ENCODE data around the gene SNUPN.
"Not testable (repeated sequence)": the region's sequence is repeated elsewhere in the genome, so short reads cannot be mapped to it uniquely, and the experiment has no call there.

Gene SNUPN

GRCh38 chr15:75620841-75621391, 4.6 kb downstream of the SNUPN start:
- no peak for ATAC-seq
- H3K9me3 Mint-ChIP-seq, result no peaks in the 10 kb centered on the region
- no peak for DNase-seq (ENCODE audit: low spot score in 2 of 2)
- H3K4me1 Mint-ChIP-seq, result peaks cover 24% of the 10 kb centered on the region
- H3K27ac Mint-ChIP-seq, result peak overlapping the region; percentile 79
- H3K4me3 Mint-ChIP-seq, result peak overlapping the region; percentile 9
- peaks cover 67% of the 10 kb centered on the region for H3K36me3 Mint-ChIP-seq

DNA sequence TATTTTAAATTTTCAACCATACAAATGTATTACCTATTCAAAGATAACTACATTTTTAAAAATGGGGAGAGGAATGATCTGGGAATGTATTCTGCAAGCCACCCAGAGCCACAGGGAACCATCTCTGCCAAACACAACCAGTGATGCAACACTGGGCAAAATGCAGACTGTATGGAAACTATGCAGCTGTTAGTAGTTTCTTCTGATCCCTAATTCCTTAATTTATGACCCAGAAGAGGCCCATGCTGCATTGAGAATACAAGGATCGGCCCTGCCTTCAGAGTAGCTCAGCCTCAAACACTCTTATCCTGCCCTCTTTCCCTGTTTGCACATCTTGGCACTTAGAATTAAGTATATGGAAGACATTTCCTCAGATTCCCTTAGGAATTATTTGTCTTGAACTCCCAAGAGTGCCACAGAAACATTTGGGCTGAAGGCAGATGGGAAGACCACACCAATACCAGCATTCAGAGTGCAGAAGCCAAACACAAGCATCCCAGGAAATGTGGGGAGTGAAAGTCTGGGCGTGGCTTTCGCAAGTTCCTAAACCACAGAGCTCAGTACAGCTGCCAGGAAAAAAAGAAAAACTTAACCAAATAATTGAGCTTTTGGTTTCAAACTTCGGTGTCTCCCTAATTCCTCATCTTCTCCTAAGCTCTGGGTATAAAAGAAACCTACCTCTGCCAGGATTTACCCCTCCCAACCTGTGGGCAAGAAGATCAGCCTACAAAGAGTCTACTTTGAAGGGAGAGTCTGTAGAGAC, 5.3 kb downstream of the SNUPN start:
- ATAC-seq (no peak), DNase-seq (ENCODE audit: low spot score in 2 of 2) (no peak)
- H3K4me3 Mint-ChIP-seq, result peak overlapping the region; percentile 9
- H3K4me1 Mint-ChIP-seq, result peaks cover 29% of the 10 kb centered on the region
- H3K36me3 Mint-ChIP-seq, result peaks cover 67% of the 10 kb centered on the region
- H3K27ac Mint-ChIP-seq, result peak overlapping the region; percentile 79
- no peaks in the 10 kb centered on the region for H3K9me3 Mint-ChIP-seq

- H3K9me3 Mint-ChIP-seq, result no peaks in the 10 kb centered on the region
- H3K36me3 Mint-ChIP-seq, result peaks cover 98% of the 10 kb centered on the region
- ATAC-seq (no peak), DNase-seq (ENCODE audit: low spot score in 2 of 2) (no peak)
- H3K27ac Mint-ChIP-seq, result no peak overlapping the region
- peaks cover 28% of the 10 kb centered on the region for H3K4me1 Mint-ChIP-seq
- H3K4me3 Mint-ChIP-seq, result no peak overlapping the region
Observed at GRCh38 chr15:75616766-75617165, 8.8 kb downstream of the SNUPN start.

DNA sequence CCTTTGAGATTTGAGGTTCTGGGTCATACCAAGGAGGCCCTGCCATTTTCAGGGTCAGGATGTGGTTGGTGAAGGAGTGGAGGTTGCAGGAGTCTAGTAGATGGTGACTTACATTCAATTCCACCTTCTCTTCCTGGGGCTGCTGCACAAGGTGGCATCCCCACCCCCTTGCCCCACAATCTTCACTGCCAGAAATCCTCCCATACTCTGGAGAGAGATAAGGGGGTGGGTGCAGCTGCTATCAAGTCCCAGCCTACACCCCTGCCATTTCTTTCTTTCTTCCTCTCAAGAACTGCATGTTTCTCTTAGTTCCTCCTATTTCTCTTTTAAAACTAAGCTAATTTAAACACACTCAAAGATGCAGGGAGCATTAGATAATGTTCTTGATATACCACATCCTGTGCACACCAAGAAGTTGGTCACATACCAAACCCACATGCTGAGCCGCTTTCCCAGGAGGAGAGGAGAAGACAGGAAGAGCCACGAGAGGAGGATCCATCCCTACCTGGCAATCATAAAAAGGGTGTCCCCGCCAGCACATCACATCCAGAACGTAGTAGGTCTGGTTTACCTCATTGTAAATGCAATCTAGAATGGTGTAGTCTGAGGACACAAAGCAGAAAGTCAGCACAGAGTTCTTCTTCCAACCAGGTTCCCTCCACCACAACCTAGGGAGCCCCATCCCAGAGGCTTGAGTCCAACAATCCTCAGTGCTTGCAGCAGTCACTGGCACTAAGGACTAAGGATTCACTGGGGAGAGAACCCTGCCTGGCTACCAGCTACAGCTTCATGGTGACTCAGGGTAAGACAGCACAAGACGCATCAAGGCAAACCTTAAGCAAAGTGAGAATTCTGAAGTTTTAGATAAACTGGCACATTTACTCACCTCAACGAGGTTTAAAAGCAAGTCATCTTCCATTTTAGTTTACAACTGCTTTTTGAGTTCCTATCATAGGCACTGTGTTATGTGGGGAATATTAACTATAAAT, 18.5 kb downstream of the SNUPN start:
- Mint-ChIP-seq H3K4me1 (peaks cover 45% of the 10 kb centered on the region), H3K9me3 (no peaks in the 10 kb centered on the region), H3K36me3 (peaks cover 85% of the 10 kb centered on the region), H3K4me3 (peak overlapping the region; percentile 56), H3K27ac (peak overlapping the region; percentile 93)
- ATAC-seq, result peak; percentile 89
- no peak for DNase-seq (ENCODE audit: low spot score in 2 of 2)

DNA sequence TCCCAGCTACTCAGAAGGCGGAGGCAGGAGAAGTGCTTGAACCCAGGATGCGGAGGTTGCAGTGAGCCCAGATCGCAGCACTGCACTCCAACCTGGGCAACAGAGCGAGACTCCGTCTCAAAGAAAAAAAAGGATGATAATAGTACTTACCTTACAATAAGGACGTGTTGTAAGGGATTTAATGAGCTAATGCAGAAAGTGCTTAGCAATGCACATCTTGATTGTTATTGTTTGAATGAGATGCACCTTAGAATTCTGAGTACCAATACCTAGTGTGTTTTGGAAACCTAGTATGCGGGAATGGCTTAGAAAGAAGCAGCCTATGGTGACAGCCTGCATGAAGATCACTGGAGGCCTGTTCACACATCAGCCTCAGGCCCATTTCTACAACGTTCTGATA, 19.5 kb downstream of the SNUPN start:
- Mint-ChIP-seq H3K9me3 (no peaks in the 10 kb centered on the region), H3K27ac (peak overlapping the region; percentile 93), H3K4me1 (peaks cover 45% of the 10 kb centered on the region), H3K36me3 (peaks cover 78% of the 10 kb centered on the region), H3K4me3 (peak overlapping the region; percentile 56)
- ATAC-seq (no peak), DNase-seq (ENCODE audit: low spot score in 2 of 2) (no peak)

DNA sequence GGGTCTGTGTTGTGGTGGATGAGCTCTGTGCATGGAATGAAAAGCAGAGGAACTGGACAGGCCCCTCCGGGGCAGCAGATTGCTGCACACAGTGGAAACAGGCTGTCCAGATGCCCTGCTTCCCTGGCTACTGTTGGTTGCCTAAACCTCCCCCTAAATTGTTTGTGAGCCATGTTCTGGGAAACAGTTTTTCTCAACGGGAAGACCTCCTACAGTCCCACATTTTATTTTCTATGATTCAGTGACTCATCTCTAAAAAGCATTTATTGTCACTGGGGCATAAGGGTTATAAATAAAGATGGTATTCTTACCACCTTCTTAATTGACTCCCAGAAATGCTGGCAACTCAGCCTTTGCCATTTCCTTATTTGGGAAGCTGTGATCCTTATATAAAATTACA, 26.1 kb downstream of the SNUPN start:
- Mint-ChIP-seq H3K9me3 (no peaks in the 10 kb centered on the region), H3K4me1 (peaks cover 28% of the 10 kb centered on the region), H3K27ac (peak overlapping the region; percentile 94), H3K36me3 (peaks cover 68% of the 10 kb centered on the region), H3K4me3 (no peak overlapping the region)
- ATAC-seq (no peak), DNase-seq (ENCODE audit: low spot score in 2 of 2) (no peak)

DNA sequence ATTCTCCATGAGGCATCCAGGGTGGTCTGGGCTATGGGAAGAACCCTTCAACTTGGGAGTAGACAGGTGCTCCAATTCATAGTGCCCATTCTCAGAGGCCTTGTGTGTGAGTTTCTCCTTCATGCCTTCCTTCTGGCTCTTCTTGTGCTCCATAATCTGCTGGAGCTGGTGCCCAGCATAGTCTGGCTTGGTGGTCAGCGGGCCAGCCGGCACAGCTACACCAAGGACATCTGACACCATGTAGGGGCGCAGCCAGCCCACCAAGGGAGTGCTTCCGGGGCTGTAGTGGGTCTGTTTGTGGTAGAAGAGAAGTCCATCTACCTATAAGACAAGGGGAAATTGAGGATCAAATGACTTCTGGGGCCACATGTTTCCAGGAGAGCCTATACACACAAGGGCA, 27.2 kb downstream of the SNUPN start:
- Mint-ChIP-seq H3K9me3 (no peaks in the 10 kb centered on the region), H3K36me3 (peaks cover 62% of the 10 kb centered on the region), H3K4me3 (peak overlapping the region; percentile 69), H3K4me1 (peaks cover 28% of the 10 kb centered on the region), H3K27ac (peak overlapping the region; percentile 94)
- DNase-seq (ENCODE audit: low spot score in 2 of 2) (no peak), ATAC-seq (no peak)

GRCh38 chr15:75597667-75598341, 27.7 kb downstream of the SNUPN start:
- peak overlapping the region; percentile 69 for H3K4me3 Mint-ChIP-seq
- ATAC-seq (peak; percentile 82), DNase-seq (ENCODE audit: low spot score in 2 of 2) (peak; percentile 22 to 68)
- peaks cover 66% of the 10 kb centered on the region for H3K36me3 Mint-ChIP-seq
- peak overlapping the region; percentile 94 for H3K27ac Mint-ChIP-seq
- H3K9me3 Mint-ChIP-seq, result no peaks in the 10 kb centered on the region
- peaks cover 28% of the 10 kb centered on the region for H3K4me1 Mint-ChIP-seq

DNA sequence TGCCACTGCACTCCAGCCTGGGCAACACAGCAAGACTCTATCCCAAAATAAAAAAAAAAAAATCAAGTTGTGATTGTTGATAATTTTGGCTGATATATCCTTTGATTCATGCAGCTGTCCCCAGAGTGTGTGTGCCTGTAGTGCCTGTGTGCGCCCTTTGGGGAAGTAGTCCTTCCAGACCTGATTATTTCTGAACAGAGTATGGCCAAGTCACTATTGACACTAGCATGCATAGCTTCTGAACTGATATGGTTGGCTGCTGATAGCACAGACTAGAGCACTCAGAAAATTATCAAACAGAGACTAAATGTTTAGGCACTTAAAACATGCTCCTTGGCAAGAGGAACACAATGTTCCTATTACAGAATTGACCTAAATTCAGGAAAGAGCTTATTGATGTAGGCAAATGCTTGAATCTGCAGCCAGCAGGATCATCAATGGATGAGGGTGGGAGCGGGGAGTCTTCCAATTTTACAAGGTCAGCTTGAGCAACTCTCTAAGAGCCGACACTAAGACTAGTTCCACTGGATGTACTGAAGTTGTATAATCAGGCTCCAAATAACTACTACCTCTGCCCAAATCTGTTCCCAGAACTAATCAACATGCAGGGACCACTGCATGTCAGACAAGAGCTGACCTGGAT, 28.7 kb downstream of the SNUPN start:
- Mint-ChIP-seq H3K4me3 (peak overlapping the region; percentile 69), H3K9me3 (no peaks in the 10 kb centered on the region), H3K4me1 (peaks cover 28% of the 10 kb centered on the region), H3K27ac (peak overlapping the region; percentile 94), H3K36me3 (peaks cover 74% of the 10 kb centered on the region)
- no peak for ATAC-seq
- DNase-seq (ENCODE audit: low spot score in 2 of 2), result no peak

- H3K36me3 Mint-ChIP-seq, result peaks cover 58% of the 10 kb centered on the region
- no peak overlapping the region for H3K27ac Mint-ChIP-seq
- ATAC-seq (no peak), DNase-seq (ENCODE audit: low spot score in 2 of 2) (no peak)
- no peak overlapping the region for H3K4me3 Mint-ChIP-seq
- peaks cover 28% of the 10 kb centered on the region for H3K4me1 Mint-ChIP-seq
- H3K9me3 Mint-ChIP-seq, result no peaks in the 10 kb centered on the region
Observed at GRCh38 chr15:75594276-75594675, 31.2 kb downstream of the SNUPN start.

DNA sequence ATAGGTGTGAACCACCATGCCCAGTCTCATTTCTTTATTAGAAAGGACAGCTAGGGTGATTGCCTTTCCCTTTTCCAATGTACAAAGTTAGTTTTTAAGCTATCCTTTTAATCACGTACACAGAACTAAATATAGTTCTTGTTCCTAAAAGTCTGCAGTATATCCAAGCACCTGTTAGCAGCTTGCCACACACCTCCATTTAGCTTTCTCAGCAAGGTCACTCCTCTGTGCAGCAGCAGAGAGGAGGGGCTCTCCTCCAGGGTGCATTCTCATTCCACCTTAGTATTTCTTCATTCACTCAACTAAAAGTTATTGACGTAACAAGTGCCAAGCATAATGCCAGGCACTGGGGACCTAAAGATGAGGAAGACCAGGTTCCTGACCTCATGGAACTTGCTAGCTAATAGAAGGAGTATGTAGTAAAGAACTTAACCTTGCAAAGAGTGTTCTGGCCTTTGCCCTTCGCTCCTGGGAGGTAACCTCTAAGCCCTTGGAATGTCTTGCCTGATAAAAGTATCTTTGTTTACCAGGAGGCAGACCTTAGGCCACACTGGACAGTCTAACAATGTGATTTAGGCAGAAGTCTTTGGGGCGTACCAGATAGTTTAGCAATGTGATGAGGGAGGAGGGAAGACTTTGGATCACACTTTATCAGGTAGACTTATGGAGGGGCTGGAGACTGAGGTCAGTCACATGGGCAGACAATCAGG, 33.7 kb downstream of the SNUPN start:
- no peak for ATAC-seq
- no peak overlapping the region for H3K4me3 Mint-ChIP-seq
- H3K36me3 Mint-ChIP-seq, result peaks cover 51% of the 10 kb centered on the region
- no peak overlapping the region for H3K27ac Mint-ChIP-seq
- no peak for DNase-seq (ENCODE audit: low spot score in 2 of 2)
- H3K9me3 Mint-ChIP-seq, result no peaks in the 10 kb centered on the region
- H3K4me1 Mint-ChIP-seq, result peaks cover 10% of the 10 kb centered on the region

- ATAC-seq (no peak), DNase-seq (ENCODE audit: low spot score in 2 of 2) (no peak)
- H3K4me3 Mint-ChIP-seq, result no peak overlapping the region
- H3K36me3 Mint-ChIP-seq, result peaks cover 37% of the 10 kb centered on the region
- no peaks in the 10 kb centered on the region for H3K4me1 Mint-ChIP-seq
- H3K9me3 Mint-ChIP-seq, result no peaks in the 10 kb centered on the region
- no peak overlapping the region for H3K27ac Mint-ChIP-seq
Observed at GRCh38 chr15:75590239-75590638, 35.3 kb downstream of the SNUPN start.

DNA sequence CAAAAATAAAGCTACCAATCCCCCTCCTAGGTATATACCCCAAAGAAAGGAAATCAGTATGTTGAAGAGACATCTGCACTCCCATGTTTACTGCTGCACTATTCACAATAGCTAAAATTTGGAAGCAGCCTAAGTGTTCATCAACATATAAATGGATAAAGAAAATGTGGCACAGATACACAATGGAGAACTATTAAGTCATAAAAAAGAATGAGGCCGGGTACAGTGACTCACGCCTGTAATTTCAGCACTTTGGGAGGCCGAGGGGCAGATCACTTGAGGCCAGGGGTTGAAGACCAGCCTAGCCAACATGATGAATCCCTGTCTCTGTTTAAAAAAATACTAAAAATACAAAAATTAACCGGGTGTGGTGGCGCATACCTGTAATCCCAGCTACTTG, 36.5 kb downstream of the SNUPN start:
- Mint-ChIP-seq H3K4me3 (no peak overlapping the region), H3K9me3 (no peaks in the 10 kb centered on the region), H3K27ac (no peak overlapping the region), H3K36me3 (peaks cover 28% of the 10 kb centered on the region), H3K4me1 (no peaks in the 10 kb centered on the region)
- no peak for DNase-seq (ENCODE audit: low spot score in 2 of 2)
- ATAC-seq, result no peak

DNA sequence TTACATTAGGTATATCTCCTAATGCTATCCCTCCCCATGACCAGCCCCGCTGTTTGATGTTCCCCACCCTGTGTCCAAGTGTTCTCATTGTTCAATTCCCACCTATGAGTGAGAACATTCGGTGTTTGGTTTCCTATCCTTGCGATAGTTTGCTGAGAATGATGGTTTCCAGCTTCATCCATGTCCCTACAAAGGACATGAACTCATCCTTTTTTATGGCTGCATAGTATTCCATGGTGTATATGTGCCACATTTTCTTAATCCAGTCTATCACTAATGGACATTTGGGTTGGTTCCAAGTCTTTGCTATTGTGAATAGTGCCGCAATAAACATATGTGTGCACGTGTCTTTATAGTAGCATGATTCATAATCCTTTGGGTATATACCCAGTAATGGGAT, 39.1 kb downstream of the SNUPN start:
- not testable (repeated sequence) for DNase-seq (ENCODE audit: low spot score in 2 of 2); H3K4me3 Mint-ChIP-seq; H3K27ac Mint-ChIP-seq; H3K4me1 Mint-ChIP-seq; ATAC-seq; H3K9me3 Mint-ChIP-seq
- peaks cover 17% of the 10 kb centered on the region for H3K36me3 Mint-ChIP-seq

Measured in stimulated activated effector memory CD8-positive, alpha-beta T cell treated with anti-CD3 and anti-CD28 coated beads, Interleukin-12 subunit alpha, Interleukin-12 subunit beta, amount 100 ng/mL, for 72 hours (primary cell).